AG04449 (cell line): Measurements from ENCODE around the gene PEA15.

Source experiments
- CTCF ChIA-PET: fragments of 350-600 bp; formaldehyde crosslinking; extraction: SDS; loops from one replicate; lab custom pipeline; 2021; ENCODE audit warnings: antibody characterized with exemption; lab: Yijun Ruan, JAX
- POLR2A ChIA-PET: fragments of 400-600, 350-600 bp; formaldehyde crosslinking; extraction: SDS; loops from one replicate; lab custom pipeline; 2020; ENCODE audit warnings: antibody characterized with exemption, inconsistent platforms; lab: Yijun Ruan, JAX
- DNase-seq: peaks from one replicate; pipeline ENCODE4 v3.0.0-alpha.2; 2010; ENCODE audit warnings: low read depth, low spot score
- H3K4me3 ChIP-seq: 2 replicates; pipeline ENCODE4 v1.5.1; 2011; ENCODE audit warnings: low read depth, mild to moderate bottlenecking, control low read depth, low read length
- TF ChIP-seq, protein P1 (sequence below): IDR thresholded peaks from one replicate; pipeline ENCODE4 v1.5.1; 2011; ENCODE audit warnings: mild to moderate bottlenecking, moderate library complexity, low read length, control low read depth, inconsistent platforms; ENCODE audit not compliant: insufficient read depth; ENCODE audit errors: missing control alignments

The PEA15 gene

DNA sequence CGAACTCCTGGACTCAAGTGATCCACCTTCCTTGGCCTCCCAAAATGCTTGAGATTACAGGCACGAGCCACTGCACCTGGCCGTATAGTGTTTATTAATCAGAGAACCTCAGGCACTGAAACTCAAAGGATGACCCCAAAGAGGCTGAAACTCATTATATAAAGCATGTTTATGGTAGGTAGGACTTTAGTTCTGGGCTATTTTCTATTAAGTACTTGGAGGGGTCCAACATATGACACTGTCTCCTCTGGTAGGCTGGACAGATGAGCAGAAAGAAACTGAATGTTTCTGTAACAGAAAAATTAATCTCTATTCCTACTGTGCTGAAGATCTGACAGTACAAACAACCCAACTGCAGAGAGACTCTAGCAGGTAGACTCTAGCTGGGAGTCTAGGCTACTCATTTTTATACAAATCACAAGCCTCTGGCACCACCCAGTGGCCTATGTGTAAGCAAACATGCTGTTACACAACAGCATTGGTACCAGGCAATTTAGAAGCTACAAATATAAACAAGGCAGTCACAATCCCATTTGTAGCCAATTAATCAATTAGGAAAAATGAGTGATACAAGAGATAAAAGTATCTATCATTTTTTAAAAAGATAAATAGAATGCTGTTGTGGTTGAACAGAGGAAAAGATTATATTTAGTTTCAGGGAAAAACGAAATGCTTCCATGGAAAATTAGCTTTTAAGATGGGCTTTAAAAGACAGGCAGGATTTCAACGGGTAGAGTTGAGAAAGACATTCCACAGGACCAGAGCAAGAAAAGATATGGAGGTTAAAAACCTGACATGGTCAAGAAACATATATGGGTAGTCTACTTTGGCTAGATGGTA is 46.7 kb downstream of the PEA15 start:
- no peak overlapping the region for H3K4me3 ChIP-seq
- TF ChIP-seq, protein P1, sequence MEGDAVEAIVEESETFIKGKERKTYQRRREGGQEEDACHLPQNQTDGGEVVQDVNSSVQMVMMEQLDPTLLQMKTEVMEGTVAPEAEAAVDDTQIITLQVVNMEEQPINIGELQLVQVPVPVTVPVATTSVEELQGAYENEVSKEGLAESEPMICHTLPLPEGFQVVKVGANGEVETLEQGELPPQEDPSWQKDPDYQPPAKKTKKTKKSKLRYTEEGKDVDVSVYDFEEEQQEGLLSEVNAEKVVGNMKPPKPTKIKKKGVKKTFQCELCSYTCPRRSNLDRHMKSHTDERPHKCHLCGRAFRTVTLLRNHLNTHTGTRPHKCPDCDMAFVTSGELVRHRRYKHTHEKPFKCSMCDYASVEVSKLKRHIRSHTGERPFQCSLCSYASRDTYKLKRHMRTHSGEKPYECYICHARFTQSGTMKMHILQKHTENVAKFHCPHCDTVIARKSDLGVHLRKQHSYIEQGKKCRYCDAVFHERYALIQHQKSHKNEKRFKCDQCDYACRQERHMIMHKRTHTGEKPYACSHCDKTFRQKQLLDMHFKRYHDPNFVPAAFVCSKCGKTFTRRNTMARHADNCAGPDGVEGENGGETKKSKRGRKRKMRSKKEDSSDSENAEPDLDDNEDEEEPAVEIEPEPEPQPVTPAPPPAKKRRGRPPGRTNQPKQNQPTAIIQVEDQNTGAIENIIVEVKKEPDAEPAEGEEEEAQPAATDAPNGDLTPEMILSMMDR: peak; percentile 54
- CTCF ChIA-PET: interaction anchor here (0.6 to 12.6 kb wide), 54 partner anchors 9 to 221 kb away, joined by 3 to 171 read pairs (median 6); partner anchors contain the start of genes CASQ1, DCAF8, IGSF8 and KCNJ9
- POLR2A ChIA-PET: interaction anchor here (1.2 kb wide), 1 partner anchor 12 kb away, joined by 4 read pairs; no protein-coding TSS in a partner anchor
- no peak for DNase-seq

DNA sequence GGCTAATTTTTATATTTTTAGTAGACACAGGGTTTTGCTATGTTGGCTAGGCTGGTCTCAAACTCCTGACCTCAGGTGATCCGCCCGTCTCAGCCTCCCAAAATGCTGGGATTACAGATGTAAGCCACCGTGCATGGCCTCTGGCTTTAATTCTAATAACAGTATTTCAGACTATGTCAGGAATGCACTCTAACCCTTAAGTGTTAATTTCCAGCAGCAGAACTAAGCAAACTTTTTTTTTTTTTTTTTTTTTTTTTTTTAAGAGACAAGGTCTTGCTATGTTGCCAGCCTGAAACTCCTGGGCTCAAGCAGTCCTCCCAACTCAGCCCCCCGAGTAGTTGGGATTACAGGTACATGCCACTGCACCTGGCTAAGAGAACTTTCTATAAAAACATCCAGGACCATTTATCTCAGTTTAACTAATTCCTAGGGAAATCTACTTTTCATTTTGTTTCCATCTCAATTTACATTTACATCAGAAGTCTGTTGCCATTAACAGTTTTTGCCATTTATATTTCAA is 50.7 kb downstream of the PEA15 start:
- DNase-seq: no peak
- POLR2A ChIA-PET: no interaction called here
- TF ChIP-seq, protein P1: no peak
- no peak overlapping the region for H3K4me3 ChIP-seq
- CTCF ChIA-PET: interaction anchor here (1.3 to 12.6 kb wide), 4 partner anchors 35 to 171 kb away, joined by 3 to 171 read pairs (median 136); partner anchors contain the start of genes CASQ1 and KCNJ9

DNA sequence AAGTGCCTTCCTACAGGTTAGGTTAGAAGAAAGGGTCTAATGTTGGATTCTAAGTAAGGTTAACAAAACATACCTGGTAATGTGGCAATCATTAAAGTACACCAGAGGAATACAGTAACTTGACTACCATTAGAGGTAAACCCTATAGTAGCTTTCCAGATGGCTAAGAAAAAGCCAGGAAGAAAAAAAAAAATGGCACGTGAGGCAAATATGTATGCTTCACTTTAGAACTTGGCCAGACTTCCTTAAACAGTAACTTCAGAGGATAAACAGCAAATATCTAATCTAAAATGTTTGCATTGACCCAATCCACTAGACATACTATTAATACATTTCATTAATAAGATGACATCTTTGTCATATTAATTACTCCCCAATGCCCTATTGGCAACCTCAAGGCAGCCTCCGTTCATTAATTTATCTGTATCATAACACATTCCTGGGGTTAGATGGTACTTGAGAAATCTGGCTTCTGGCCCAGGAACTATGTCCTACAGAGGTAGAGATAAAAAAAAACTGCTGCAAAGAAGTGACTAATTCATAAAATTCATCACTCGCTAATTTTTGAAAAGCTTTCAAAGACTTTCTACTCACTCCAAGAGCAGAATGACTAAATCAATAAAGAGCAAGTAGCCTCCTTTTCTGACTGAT is 51.3 kb downstream of the PEA15 start:
- peak; percentile 28 for DNase-seq
- CTCF ChIA-PET: interaction anchor here (0.9 to 12.6 kb wide), 8 partner anchors 11 to 211 kb away, joined by 3 to 147 read pairs (median 4); partner anchors contain the start of gene KCNJ9
- POLR2A ChIA-PET: no interaction called here
- H3K4me3 ChIP-seq: no peak overlapping the region
- TF ChIP-seq, protein P1: no peak

DNA sequence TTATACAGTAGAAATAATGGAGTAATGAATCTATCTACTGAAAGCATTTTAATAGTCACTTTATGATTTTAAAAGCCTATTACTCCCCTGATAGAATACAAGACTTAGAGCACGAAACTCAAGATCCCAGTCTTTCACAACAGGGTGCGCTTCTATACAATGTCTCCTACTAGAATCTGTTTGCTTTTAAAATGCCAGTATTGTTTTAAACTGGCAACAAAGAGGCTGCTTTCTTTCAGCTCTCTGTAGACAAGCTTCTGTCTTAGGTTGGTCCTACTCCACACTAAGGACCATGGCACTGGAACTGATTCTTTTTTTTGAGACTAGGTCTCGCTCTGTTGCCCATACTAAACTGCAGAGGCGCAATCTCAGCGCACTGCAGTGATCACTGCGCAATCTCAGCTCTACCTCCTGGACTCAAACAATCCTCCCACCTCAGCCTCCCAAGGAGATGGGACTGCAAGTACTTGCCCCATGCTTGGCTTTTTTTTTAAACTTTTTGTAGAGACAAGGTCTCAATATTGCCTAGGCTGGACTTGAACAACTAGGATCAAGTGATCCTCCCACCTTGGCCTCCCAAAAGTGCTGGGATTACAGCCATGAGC is 52.3 kb downstream of the PEA15 start:
- POLR2A ChIA-PET: interaction anchor here (0.6 kb wide), 1 partner anchor 135 kb away, joined by 3 read pairs; no protein-coding TSS in a partner anchor
- H3K4me3 ChIP-seq: no peak overlapping the region
- no peak for DNase-seq
- CTCF ChIA-PET: interaction anchor here (0.6 to 12.6 kb wide), 12 partner anchors 9 to 212 kb away, joined by 3 to 147 read pairs (median 4); partner anchors contain the start of gene KCNJ9
- TF ChIP-seq, protein P1: no peak

DNA sequence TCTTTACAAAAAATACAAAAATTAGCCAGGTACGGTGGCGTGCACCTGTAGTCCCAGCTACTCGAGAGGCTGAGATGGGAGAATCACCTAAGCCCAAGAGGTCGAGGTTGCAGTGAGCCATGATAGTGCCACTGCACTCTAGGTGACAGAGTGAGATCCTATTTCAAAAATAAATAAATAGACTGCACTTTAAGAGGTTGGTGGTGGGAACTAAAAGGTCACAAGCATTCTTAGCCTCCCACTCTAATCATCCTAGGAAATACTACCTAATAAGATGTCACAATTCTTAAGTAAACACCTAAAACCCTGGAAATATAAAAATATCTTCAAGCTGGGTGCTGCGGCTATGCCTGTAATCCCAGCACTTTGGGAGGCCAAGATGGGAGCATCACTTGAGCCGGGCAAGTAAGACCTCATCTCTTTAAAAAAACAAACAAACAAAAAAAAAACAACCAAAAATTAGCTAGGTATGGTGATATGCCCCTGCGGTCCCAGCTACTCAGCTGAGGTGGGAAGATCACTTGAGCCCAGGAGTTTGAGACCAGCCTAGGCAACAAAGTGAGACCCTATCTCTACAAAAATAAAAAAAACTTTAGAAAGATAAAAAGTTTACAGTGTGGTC is 53.1 kb downstream of the PEA15 start:
- ChIA-PET CTCF (interaction anchor here (0.9 to 2.4 kb wide), 9 partner anchors 9 to 171 kb away, joined by 3 to 7 read pairs (median 4); no protein-coding TSS in a partner anchor), POLR2A (no interaction called here)
- no peak for DNase-seq
- no peak overlapping the region for H3K4me3 ChIP-seq
- TF ChIP-seq, protein P1: no peak
